Tibial nerve (tissue), 4 donors: ENCODE measurements around the gene MPND. TPM values are rescaled to one million over a fixed set of nuclear protein-coding genes. Genes with fewer than 3 reads are reported as not detected.

Experiments
- DNase-seq, 2 donors: peaks; one replicate each; pipeline ENCODE4 v3.0.0-alpha.2; 2019; ENCODE audit warnings: low spot score in 2 of 2
- H3K27ac ChIP-seq, 4 donors: fragments of 200-600 bp; sonication (generic) in 3 of 4; one replicate each; pipeline ENCODE4 v1.5.1; 2017 to 2019; ENCODE audit warnings: mild to moderate bottlenecking in 1 of 4
- H3K27me3 ChIP-seq, 2 donors: fragments of 200-600 bp; sonication (generic) in 1 of 2; one replicate each; pipeline versions ENCODE4 v1.5.1 to v1.6.0; 2017 to 2019
- H3K36me3 ChIP-seq, 3 donors: fragments of 200-600 bp; sonication (generic); one replicate each; pipeline ENCODE4 v1.5.1; 2018 to 2019
- H3K4me1 ChIP-seq, 4 donors: fragments of 200-600 bp; sonication (generic) in 3 of 4; one replicate each; pipeline ENCODE4 v1.5.1; 2017 to 2019
- H3K4me3 ChIP-seq, 4 donors: fragments of 200-600 bp; sonication (generic) in 3 of 4; one replicate each; pipeline ENCODE4 v1.5.1; 2017 to 2019; ENCODE audit warnings: mild to moderate bottlenecking in 1 of 4, moderate library complexity in 1 of 4
- H3K9me3 ChIP-seq, 4 donors: fragments of 200-600 bp; sonication (generic) in 3 of 4; one replicate each; pipeline ENCODE4 v1.5.1; 2017 to 2019
- CTCF ChIP-seq, 5 experiments: fragments of 200-600 bp in 3 of 5; fragments of 450-650 bp in 2 of 5; sonication (generic) in 3 of 5; IDR thresholded peaks; one replicate each; pipeline ENCODE4 v1.5.1; 2016 to 2019; ENCODE audit warnings: antibody characterized with exemption in 5 of 5, mild to moderate bottlenecking in 3 of 5, moderate library complexity in 2 of 5
- EP300 ChIP-seq, 2 donors: sonication (generic); formaldehyde crosslinking; IDR thresholded peaks; one replicate each; pipeline ENCODE4 v1.6.1; 2017; ENCODE audit warnings: antibody characterized with exemption in 2 of 2, mild to moderate bottlenecking in 1 of 2
- POLR2A ChIP-seq, 2 donors: fragments of 450-650 bp; IDR thresholded peaks; one replicate each; pipeline ENCODE4 v1.6.1; 2017; ENCODE audit warnings: antibody characterized with exemption in 2 of 2, mild to moderate bottlenecking in 2 of 2, moderate library complexity in 2 of 2
- WGBS, 2 donors: methylation state at CpG; one replicate each; pipeline ENCODE4 v1.1.5; 2018; 5-methylcytosine and 5-hydroxymethylcytosine counted together
- total RNA-seq, 4 donors: library from RNA; depleted of rRNA; stranded (reverse); fragments of >200 nt; gene quantifications; one replicate each; pipeline ENCODE4 v1.1.0, GENCODE V29; 2016

The MPND gene
- total RNA-seq, 4 donors from 2014 or later, result 2.2 to 13.2 (median 6.6) TPM

- Histone ChIP-seq H3K4me1 (peaks cover 11 to 100% (median 88%) of the 10 kb centered on the region in 4 donors), H3K9me3 (no peaks in the 10 kb centered on the region), H3K27me3 (no peaks in the 10 kb centered on the region), H3K27ac (peak overlapping the region; percentile 80 to 100 (median 89)), H3K36me3 (no peaks in the 10 kb centered on the region), H3K4me3 (peak overlapping the region in 1 of 4 donors; percentile 0)
- peak; percentile 58 to 62 for DNase-seq
- 26 to 35% methylated on average over 17 to 27 of the region's 27 CpGs for WGBS, 2 donors
- TF ChIP-seq CTCF (IDR thresholded peaks at IDR 0.05), result peak in 2 of 5 experiments; percentile 11 to 28
- peak in 1 of 2 donors; percentile 65 for TF ChIP-seq EP300 (IDR thresholded peaks at IDR 0.05)
- TF ChIP-seq POLR2A (IDR thresholded peaks at IDR 0.05), result no peak
Measured at GRCh38 chr19:4374498-4375163, 31.3 kb downstream of the MPND start.

- 14 to 44% methylated on average over 10 to 15 of the region's 16 CpGs for WGBS, 2 donors
- H3K4me1 ChIP-seq, result peaks cover 11 to 100% (median 86%) of the 10 kb centered on the region in 4 donors
- DNase-seq, result no peak
Measured at GRCh38 chr19:4375164-4376027, 32.0 kb downstream of the MPND start.

DNA sequence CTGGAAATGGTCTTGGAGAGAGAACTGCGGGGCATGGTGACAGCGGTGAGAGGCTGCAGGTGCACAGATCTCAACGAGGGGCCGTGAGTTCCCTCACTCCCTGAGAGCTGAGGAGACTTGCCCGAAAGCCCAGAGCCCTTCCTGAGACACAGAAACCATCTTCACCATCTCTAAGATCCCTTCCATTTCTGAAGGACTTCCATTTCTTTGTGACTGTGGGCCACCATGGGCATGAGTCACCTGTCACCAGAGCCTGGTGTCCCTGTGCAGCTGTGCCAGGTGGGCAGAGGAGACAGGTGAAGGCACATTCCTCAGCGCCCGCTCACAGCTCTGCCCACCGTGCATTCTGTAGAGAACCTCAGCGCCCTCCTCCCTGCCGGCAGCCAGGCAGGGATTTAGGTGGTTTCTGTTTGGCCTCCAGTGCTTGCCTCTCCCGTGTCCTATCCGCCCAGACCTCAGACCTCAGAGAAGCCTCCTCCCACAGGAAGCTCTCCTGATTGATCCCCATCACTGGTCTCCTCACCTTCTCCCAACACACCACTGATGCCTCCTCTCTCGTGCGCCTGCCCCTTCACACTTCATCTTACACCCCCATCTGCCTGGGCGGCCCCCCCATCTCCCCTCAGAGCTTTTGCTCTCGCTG lies 32.8 kb downstream of the MPND start:
- peaks cover 11 to 100% (median 82%) of the 10 kb centered on the region in 4 donors for H3K4me1 ChIP-seq
- peak overlapping the region; percentile 80 to 100 (median 89) for H3K27ac ChIP-seq
- no peak for DNase-seq
- 69 to 71% methylated on average over 16 of the region's 16 CpGs for WGBS, 2 donors
- no peaks in the 10 kb centered on the region for H3K9me3 ChIP-seq
- no peaks in the 10 kb centered on the region for H3K36me3 ChIP-seq
- no peak overlapping the region for H3K4me3 ChIP-seq
- no peaks in the 10 kb centered on the region for H3K27me3 ChIP-seq
- TF ChIP-seq POLR2A (IDR thresholded peaks at IDR 0.05), result no peak
- peak in 1 of 5 experiments; percentile 3 for TF ChIP-seq CTCF (IDR thresholded peaks at IDR 0.05)

More at GRCh38 chr19:4375164-4376027, 32.0 kb downstream of the MPND start:
- H3K36me3 ChIP-seq, result no peaks in the 10 kb centered on the region
- peak overlapping the region; percentile 80 to 100 (median 89) for H3K27ac ChIP-seq
- no peaks in the 10 kb centered on the region for H3K9me3 ChIP-seq
- H3K4me3 ChIP-seq, result no peak overlapping the region
- TF ChIP-seq CTCF (IDR thresholded peaks at IDR 0.05) (peak in 4 of 5 experiments; percentile 23 to 44 (median 30)), POLR2A (IDR thresholded peaks at IDR 0.05) (no peak), EP300 (IDR thresholded peaks at IDR 0.05) (peak in 1 of 2 donors; percentile 4)
- H3K27me3 ChIP-seq, result no peaks in the 10 kb centered on the region

DNA sequence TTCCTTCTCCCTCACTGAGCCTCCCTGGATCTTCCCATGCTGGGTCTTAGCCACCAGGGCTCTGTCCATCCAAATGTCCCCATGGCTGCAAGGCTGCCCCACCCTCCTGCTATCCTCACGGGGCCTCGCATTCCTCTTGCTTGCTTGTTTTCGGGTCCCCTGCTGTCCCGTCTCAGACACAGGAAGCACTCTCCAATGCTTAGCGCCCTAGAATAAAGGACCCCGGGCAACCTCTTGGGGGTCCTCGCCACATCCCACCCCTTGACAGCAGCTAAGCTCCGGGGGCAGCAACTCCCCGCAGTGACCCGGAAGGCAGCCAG lies 33.3 kb downstream of the MPND start:
- TF ChIP-seq POLR2A (IDR thresholded peaks at IDR 0.05) (no peak), EP300 (IDR thresholded peaks at IDR 0.05) (no peak), CTCF (IDR thresholded peaks at IDR 0.05) (no peak)
- no peak for DNase-seq
- Histone ChIP-seq H3K4me3 (no peak overlapping the region), H3K36me3 (no peaks in the 10 kb centered on the region), H3K27me3 (no peaks in the 10 kb centered on the region), H3K27ac (peak overlapping the region; percentile 55 to 100 (median 89)), H3K9me3 (no peaks in the 10 kb centered on the region), H3K4me1 (peaks cover 11 to 97% (median 77%) of the 10 kb centered on the region in 4 donors)
- WGBS, 2 donors, result 60 to 64% methylated on average over 10 of the region's 10 CpGs
